Renal cortex interstitium (tissue), 11 donors: ENCODE measurements around the gene KRTAP1-5. TPM values are rescaled to one million over a fixed set of nuclear protein-coding genes. Genes with fewer than 3 reads are reported as not detected.
"Not testable (repeated sequence)": the region's sequence is repeated elsewhere in the genome, so short reads cannot be mapped to it uniquely, and the experiment has no call there.

Experiments
- DNase-seq, 11 donors: peaks; one replicate each; pipeline ENCODE4 v3.0.0-alpha.2; 2013; ENCODE audit warnings: low read depth in 9 of 11, low spot score in 4 of 11; ENCODE audit errors: extremely low read depth in 1 of 11
- polyA plus RNA-seq, 3 donors: library from polyadenylated mRNA; unstranded; fragments of 120-200 nt; gene quantifications; one replicate each; pipeline ENCODE4 v1.2.1, GENCODE V29; 2013; ENCODE audit not compliant: insufficient read length in 3 of 3

Gene KRTAP1-5
- polyA plus RNA-seq, 3 donors = not detected

DNA sequence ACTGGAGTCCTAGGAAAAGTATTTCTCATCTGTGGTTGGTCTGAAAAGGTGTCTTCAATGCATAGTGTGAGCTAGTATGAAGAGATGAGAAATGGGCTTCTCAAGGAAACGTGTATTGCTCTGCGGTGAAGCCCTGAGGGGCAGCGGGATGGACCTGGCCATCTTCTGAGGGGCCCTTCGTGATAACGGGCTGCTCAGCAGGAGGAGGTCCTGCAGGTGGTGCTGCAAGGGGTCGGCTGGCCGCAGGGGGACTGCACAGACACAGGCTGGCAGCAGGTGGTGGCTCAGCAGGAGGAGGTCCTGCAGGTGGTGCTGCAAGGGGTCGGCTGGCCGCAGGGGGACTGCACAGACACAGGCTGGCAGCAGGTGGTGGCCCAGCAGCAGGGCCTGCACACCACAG, 27.5 kb upstream of the KRTAP1-5 start:
- not testable (repeated sequence) for DNase-seq

- DNase-seq = peak in 6 of 11 donors; percentile 6 to 29 (median 21)
Observed at GRCh38 chr17:41054025-41054424, 27.0 kb upstream of the KRTAP1-5 start.

GRCh38 chr17:41052566-41052965, 25.6 kb upstream of the KRTAP1-5 start:
- no peak for DNase-seq

DNA sequence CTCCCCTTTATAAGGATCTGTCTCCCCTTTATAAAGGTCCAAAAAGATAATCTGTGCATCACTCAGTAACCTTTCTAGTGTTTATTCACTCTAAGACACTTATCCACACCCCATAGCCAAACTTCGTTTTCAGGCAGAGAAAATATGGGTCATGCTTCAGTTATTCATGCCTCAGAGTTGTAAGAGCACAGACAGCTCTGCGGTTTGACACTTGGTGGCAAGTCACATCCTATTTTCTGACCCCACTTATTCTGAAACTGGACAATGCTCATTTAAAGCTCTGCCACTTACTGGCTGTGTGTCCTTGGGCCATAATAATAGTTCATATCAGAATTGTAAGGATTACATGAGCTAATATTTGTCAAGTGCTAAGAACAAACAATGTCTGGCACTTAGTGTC, 22.1 kb upstream of the KRTAP1-5 start:
- DNase-seq = no peak

GRCh38 chr17:41048441-41048840, 21.4 kb upstream of the KRTAP1-5 start:
- no peak for DNase-seq

GRCh38 chr17:41046735-41047465, 19.9 kb upstream of the KRTAP1-5 start, which contains the start of gene KRTAP2-1:
TSS of gene KRTAP2-1 (minus strand) at chr17:41047316. CDS start at chr17:41047267, 49 bp downstream.
- DNase-seq = not testable (repeated sequence)

DNA sequence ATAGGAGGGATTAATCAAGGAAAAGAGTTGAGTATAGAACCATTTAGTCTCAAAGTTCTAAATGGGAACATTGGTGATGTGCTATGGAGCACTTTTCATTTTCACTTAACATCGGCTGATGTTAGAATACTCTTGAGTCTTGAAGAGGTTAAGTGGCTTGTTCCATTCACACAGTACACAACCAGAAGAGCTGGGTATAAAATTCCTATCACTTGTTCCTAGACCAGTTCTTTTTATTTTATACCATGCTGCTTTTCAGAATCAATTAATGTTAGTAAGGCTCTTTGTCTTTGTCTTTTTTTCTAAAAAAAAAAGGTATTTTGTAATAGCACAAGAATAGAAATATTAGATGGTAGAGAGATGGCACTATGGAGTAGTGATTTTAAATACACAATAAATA, 15.9 kb upstream of the KRTAP1-5 start:
- DNase-seq = no peak

- DNase-seq = not testable (repeated sequence)
Observed at GRCh38 chr17:41040783-41041571, 14.0 kb upstream of the KRTAP1-5 start, which contains the start of gene KRTAP1-1. TSS of gene KRTAP1-1 (minus strand) at chr17:41041450. CDS start at chr17:41041397, 53 bp downstream.

GRCh38 chr17:41037853-41038350, 10.9 kb upstream of the KRTAP1-5 start:
- no peak for DNase-seq

DNA sequence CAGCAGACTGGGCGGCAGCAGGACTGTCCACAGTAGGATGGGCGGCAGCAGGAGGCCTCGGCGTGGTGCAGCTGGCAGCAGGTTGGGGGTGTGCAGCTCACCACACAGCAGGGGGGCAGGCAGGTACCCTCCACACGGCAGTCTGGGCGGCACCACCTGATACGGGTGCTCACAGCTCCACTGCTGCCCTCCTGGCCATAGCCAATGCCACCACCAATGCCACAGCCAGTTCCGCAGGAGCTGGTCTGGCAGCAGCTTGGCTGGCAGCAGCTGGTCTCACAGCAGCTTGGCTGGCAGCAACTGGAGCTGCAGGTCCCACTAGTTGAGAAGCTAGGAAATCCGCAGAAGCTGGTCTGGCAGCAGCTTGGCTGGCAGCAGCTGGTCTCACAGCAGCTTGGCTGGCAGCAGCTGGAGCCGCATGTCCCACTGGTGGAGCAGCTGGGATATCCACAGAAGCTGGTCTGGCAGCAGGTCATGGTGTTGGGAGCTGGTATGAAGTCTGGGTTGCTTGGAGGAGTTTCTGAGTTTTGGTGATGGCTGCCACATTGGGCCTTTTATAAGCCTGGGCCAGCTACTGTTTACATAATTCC, 7.4 kb upstream of the KRTAP1-5 start, which contains the start of gene KRTAP1-3:
KRTAP1-3 (minus strand) TSS at position 529 of the 590 bp plus-strand sequence; CDS start at position 476, 53 bp downstream.
- not testable (repeated sequence) for DNase-seq

- no peak for DNase-seq
Observed at GRCh38 chr17:41029633-41030245, 2.7 kb upstream of the KRTAP1-5 start, which contains the start of gene KRTAP1-4. TSS of gene KRTAP1-4 (minus strand) at chr17:41030195. CDS start at chr17:41030078, 117 bp downstream.

- DNase-seq = no peak
Observed at GRCh38 chr17:41024697-41025096, 2.3 kb downstream of the KRTAP1-5 start.

DNA sequence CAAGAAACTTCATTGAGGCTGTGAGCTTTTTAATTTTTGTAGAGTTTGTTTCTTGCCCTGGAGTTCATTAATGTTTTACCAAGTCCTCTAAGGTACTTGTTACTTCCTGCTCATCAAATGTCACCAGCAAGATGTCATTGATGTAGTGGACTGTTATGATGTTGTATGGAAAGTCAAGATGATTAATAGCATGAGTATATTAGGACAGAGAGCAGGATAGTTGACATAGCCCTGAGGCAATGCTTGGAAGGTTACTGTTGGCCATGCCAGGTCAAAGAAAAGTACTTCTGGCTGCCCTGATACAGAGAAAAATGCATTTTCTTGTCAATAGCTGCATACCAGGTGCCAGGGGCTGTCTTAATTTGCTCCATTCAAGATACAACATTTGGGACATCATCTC, 6.7 kb downstream of the KRTAP1-5 start:
- DNase-seq = no peak

DNA sequence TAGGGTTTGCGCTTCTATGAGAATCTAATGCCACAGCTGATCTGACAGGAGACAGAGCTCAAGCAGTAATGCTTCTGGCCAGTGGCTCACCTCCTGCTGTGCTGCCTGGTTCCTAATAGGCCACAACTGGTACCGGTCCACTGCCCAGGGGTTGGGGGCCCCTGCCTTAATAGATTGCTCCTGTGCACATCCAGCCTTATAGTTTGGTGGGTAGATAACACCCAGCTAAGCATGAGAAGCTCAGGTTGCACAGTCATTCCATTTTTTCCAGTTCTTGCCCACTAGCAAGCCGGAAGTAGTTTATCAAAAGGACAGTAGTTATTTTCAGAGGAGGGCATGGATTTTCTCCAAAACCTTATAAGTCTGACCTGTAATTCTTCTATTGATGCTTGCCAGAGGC, 7.6 kb downstream of the KRTAP1-5 start:
- no peak for DNase-seq

GRCh38 chr17:41018541-41018940, 8.5 kb downstream of the KRTAP1-5 start:
- no peak for DNase-seq

- DNase-seq = no peak
Observed at GRCh38 chr17:41016578-41017215, 10.3 kb downstream of the KRTAP1-5 start.

GRCh38 chr17:41015454-41015853, 11.6 kb downstream of the KRTAP1-5 start:
- DNase-seq = no peak

DNA sequence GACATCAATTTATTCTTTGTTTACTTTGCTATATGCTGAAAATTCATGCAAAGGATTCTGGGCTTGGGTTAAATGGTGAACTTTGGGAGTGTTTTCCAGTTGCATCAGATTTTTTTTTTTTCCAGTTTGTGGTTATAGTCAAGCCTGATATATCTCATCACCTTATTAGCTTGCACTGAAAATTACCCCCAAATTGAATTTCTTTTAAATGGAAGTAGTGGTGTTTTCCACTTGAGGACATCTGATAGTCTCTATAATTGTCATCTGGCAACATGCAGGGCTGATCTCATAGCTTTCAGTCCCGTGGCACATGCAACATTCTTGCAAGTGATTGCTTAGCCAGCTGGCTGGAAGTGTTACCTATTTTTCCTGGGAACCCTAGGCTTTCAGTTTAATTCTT, 13.4 kb downstream of the KRTAP1-5 start:
- DNase-seq = no peak
